ENCODE measurements around the gene FSIP2. TPM values are rescaled to one million over a fixed set of nuclear protein-coding genes. Genes with fewer than 3 reads are reported as not detected.

The FSIP2 gene
- total and polyA plus RNA-seq, 2 of the 13 experiments (the other 11 are each of a cell fraction or from before 2014, with no cell fraction given) = 0.01 to 0.07 TPM

GRCh38 chr2:185813707-185814106 lies 75.1 kb downstream of the FSIP2 start:
- intact Hi-C loops (cut with micrococcal nuclease; ENCODE audit: unreplicated experiment) (loop anchor here (10.0 kb wide), 2 partner anchors 291 to 671 kb away; partner anchors contain the start of gene ZC3H15), in situ Hi-C loops (cut with HindIII; ENCODE audit: extremely low pct_ligation_motif_present, low pct_unique_long_range_greater_than_20kb) (no loop called here)
- no peak overlapping the region for H3K27ac ChIP-seq (ENCODE audit: extremely low read length, insufficient read depth, low read length)
- ChIA-PET POLR2A (no interaction called here), CTCF (ENCODE audit: low intra/inter-chr PET ratio, low total read pairs) (no interaction called here)
- 0 out of 2 replicates have a peak overlapping the region, but pooled peaks have one; percentile 10 for H3K4me2 ChIP-seq (ENCODE audit: low read depth, low read length)
- DNase-seq (ENCODE audit: low spot score) = peak; percentile 86
- no peak overlapping the region for H3K9ac ChIP-seq (ENCODE audit: insufficient read depth, low read depth, low read length)
- no peaks in the 10 kb centered on the region for H4K20me1 ChIP-seq (ENCODE audit: insufficient read depth, low read length)
- peak; percentile 98 for ATAC-seq
- BruUV-seq (replicated peaks) = no TSS peak
- WGBS (ENCODE audit: low lambda C conversion rate) = 1% methylated on average over 2 of the region's 2 CpGs
- no peak overlapping the region for H2AFZ ChIP-seq (ENCODE audit: low read length)
- no peaks in the 10 kb centered on the region for H3K79me2 ChIP-seq (ENCODE audit: insufficient read depth, low read length)
- FAIRE-seq = peak; percentile 75
- H3K36me3 ChIP-seq (replicated peaks in 1 of 2; ENCODE audit: control insufficient read depth in 1 of 2, insufficient read depth in 2 of 2, low read length in 2 of 2) = no peaks in the 10 kb centered on the region
- no peaks in the 10 kb centered on the region for H3K27me3 ChIP-seq (ENCODE audit: control insufficient read depth in 1 of 2, insufficient read depth in 2 of 2, low read length in 2 of 2)
- peaks cover 29% of the 10 kb centered on the region for H3K4me1 ChIP-seq (ENCODE audit: insufficient read depth, low read length)
- H3K9me3 ChIP-seq (ENCODE audit: low read length) = peaks cover 11% of the 10 kb centered on the region; the same call in 1 of the 2 replicates
- no peak overlapping the region for H3K4me3 ChIP-seq (replicated peaks in 1 of 3; ENCODE audit: insufficient read depth in 1 of 3, low read depth in 2 of 3, low read length in 3 of 3)
- TF ChIP-seq NR0B2 (CRISPR knock-in tag; IDR thresholded peaks at IDR 0.05) (no peak), TOE1 (CRISPR knock-in tag; IDR thresholded peaks at IDR 0.05) (peak; percentile 83; the same call in 1 of the 2 replicates), MIXL1 (CRISPR knock-in tag; IDR thresholded peaks at IDR 0.05) (peak; percentile 83; the same call in 1 of the 2 replicates), ZNF3 (CRISPR knock-in tag; IDR thresholded peaks at IDR 0.05) (0 out of 2 replicates have a peak, but pooled peaks have one; percentile 40), SALL1 (CRISPR knock-in tag; IDR thresholded peaks at IDR 0.05) (peak; percentile 81; the same call in 1 of the 2 replicates), ZNF607 (CRISPR knock-in tag; IDR thresholded peaks at IDR 0.05; ENCODE audit: borderline replicate concordance) (no peak), KMT2B (CRISPR knock-in tag; IDR thresholded peaks at IDR 0.05) (0 out of 2 replicates have a peak, but pooled peaks have one; percentile 42), PATZ1 (CRISPR knock-in tag; IDR thresholded peaks at IDR 0.05) (0 out of 2 replicates have a peak, but pooled peaks have one; percentile 31), ZNF766 (CRISPR knock-in tag; IDR thresholded peaks at IDR 0.05; ENCODE audit: borderline replicate concordance) (no peak), GFI1 (CRISPR knock-in tag; IDR thresholded peaks at IDR 0.05; ENCODE audit: borderline replicate concordance) (peak; percentile 94), PHF8 (CRISPR knock-in tag; IDR thresholded peaks at IDR 0.05) (no peak), SOX5 (CRISPR knock-in tag; IDR thresholded peaks at IDR 0.05; ENCODE audit: borderline replicate concordance) (peak; percentile 92), ZNF362 (CRISPR knock-in tag; IDR thresholded peaks at IDR 0.05; ENCODE audit: borderline replicate concordance) (peak; percentile 91)
- TF ChIP-seq, protein P1, sequence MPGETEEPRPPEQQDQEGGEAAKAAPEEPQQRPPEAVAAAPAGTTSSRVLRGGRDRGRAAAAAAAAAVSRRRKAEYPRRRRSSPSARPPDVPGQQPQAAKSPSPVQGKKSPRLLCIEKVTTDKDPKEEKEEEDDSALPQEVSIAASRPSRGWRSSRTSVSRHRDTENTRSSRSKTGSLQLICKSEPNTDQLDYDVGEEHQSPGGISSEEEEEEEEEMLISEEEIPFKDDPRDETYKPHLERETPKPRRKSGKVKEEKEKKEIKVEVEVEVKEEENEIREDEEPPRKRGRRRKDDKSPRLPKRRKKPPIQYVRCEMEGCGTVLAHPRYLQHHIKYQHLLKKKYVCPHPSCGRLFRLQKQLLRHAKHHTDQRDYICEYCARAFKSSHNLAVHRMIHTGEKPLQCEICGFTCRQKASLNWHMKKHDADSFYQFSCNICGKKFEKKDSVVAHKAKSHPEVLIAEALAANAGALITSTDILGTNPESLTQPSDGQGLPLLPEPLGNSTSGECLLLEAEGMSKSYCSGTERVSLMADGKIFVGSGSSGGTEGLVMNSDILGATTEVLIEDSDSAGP (CRISPR knock-in tag; IDR thresholded peaks at IDR 0.05; ENCODE audit: borderline replicate concordance) = no peak
- TF ChIP-seq, protein P2, sequence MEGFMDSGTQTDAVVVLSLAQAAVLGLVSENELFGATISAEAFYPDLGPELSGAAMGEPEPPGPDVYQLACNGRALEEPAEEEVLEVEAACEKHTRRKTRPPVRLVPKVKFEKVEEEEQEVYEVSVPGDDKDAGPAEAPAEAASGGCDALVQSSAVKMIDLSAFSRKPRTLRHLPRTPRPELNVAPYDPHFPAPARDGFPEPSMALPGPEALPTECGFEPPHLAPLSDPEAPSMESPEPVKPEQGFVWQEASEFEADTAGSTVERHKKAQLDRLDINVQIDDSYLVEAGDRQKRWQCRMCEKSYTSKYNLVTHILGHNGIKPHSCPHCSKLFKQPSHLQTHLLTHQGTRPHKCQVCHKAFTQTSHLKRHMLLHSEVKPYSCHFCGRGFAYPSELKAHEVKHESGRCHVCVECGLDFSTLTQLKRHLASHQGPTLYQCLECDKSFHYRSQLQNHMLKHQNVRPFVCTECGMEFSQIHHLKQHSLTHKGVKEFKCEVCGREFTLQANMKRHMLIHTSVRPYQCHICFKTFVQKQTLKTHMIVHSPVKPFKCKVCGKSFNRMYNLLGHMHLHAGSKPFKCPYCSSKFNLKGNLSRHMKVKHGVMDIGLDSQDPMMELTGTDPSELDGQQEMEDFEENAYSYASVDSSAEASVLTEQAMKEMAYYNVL (CRISPR knock-in tag; IDR thresholded peaks at IDR 0.05; ENCODE audit: borderline replicate concordance) = no peak
- TF ChIP-seq, protein P3, sequence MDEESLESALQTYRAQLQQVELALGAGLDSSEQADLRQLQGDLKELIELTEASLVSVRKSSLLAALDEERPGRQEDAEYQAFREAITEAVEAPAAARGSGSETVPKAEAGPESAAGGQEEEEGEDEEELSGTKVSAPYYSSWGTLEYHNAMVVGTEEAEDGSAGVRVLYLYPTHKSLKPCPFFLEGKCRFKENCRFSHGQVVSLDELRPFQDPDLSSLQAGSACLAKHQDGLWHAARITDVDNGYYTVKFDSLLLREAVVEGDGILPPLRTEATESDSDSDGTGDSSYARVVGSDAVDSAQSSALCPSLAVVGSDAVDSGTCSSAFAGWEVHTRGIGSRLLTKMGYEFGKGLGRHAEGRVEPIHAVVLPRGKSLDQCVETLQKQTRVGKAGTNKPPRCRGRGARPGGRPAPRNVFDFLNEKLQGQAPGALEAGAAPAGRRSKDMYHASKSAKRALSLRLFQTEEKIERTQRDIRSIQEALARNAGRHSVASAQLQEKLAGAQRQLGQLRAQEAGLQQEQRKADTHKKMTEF (CRISPR knock-in tag; IDR thresholded peaks at IDR 0.05) = peak; percentile 77
